ENCODE measurements around the gene NEUROG2.

Gene NEUROG2

DNA sequence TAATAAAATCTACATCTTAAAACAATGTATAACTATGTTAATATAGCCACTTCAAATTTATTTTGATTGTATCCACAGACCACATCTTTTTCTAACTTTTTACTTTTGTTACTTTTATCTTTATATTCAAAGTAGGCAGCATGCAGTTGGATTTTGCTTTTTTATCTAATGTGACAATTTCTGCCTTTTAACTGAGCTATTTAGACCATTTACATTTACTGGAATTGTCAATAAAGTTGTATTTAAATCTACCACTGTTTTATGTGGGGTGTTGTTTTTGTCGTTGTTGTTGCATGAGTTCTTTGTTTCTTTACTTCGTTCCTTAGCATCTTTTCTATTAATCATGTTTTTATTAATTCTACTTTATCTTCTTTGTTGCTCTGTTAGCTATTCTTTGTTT is 42.0 kb downstream of the NEUROG2 start:
- DNase-seq: no peak

- no peak for DNase-seq
Measured at GRCh38 chr4:112472318-112472717, 43.7 kb downstream of the NEUROG2 start.
